GM12864 (cell line): Measurements from ENCODE around the gene GCA.

Experiments used
- DNase-seq: peaks from one replicate; pipeline ENCODE4 v3.0.0-alpha.2; 2011; ENCODE audit warnings: low read depth
- H3K4me3 ChIP-seq: 2 replicates; pipeline ENCODE4 v1.5.1; 2011; ENCODE audit warnings: mild to moderate bottlenecking, low read depth, low read length, control low read depth
- CTCF ChIP-seq: IDR thresholded peaks from 2 replicates; pipeline ENCODE4 v1.5.1; 2011; ENCODE audit warnings: low read depth, mild to moderate bottlenecking, moderate library complexity, low read length, control low read depth, inconsistent platforms; ENCODE audit errors: missing control alignments

The GCA gene

GRCh38 chr2:162317058-162317742 is 26.7 kb upstream of the GCA start:
- no peak for TF ChIP-seq CTCF
- DNase-seq, result no peak
- H3K4me3 ChIP-seq, result peak overlapping the region; percentile 77

- no peak for TF ChIP-seq CTCF
- DNase-seq, result no peak
- peak overlapping the region; percentile 77 for H3K4me3 ChIP-seq
Measured at GRCh38 chr2:162317861-162318327, 26.0 kb upstream of the GCA start.

- DNase-seq, result peak; percentile 82
Measured at GRCh38 chr2:162318328-162319180, 25.4 kb upstream of the GCA start, which contains the start of gene IFIH1. TSS of gene IFIH1 (minus strand) at chr2:162318684. CDS start at chr2:162318307, 377 bp downstream.

GRCh38 chr2:162320864-162321517 is 22.9 kb upstream of the GCA start:
- no peak overlapping the region; the same call in 1 of the 2 replicates for H3K4me3 ChIP-seq
- no peak for TF ChIP-seq CTCF
- no peak for DNase-seq

More at GRCh38 chr2:162318328-162319180, 25.4 kb upstream of the GCA start, which contains the start of gene IFIH1:
- TF ChIP-seq CTCF, result no peak
- H3K4me3 ChIP-seq, result peak within 1 kb of the TSS; percentile 77

- no peak for TF ChIP-seq CTCF
- no peak overlapping the region for H3K4me3 ChIP-seq
- DNase-seq, result no peak
Measured at GRCh38 chr2:162324953-162325352, 19.0 kb upstream of the GCA start.

GRCh38 chr2:162327134-162327769 is 16.7 kb upstream of the GCA start:
- no peak for DNase-seq
- TF ChIP-seq CTCF, result peak; percentile 60
- no peak overlapping the region for H3K4me3 ChIP-seq
